HFF-Myc (cell line): ENCODE measurements around the gene SF3B6.

Experiments
- DNase-seq: peaks from one replicate; pipeline ENCODE4 v3.0.0-alpha.2; 2011; ENCODE audit warnings: low read depth; ENCODE audit errors: extremely low read depth
- H3K4me3 ChIP-seq: replicated peaks from 2 replicates; pipeline ENCODE4 v1.5.1; 2011; ENCODE audit warnings: low read depth, mild to moderate bottlenecking, control low read depth, low read length
- TF ChIP-seq, protein P1 (sequence below): IDR thresholded peaks from 2 replicates; pipeline ENCODE4 v1.5.1; 2012; ENCODE audit warnings: mild to moderate bottlenecking, low read depth, low read length, control low read depth; ENCODE audit errors: missing control alignments

The SF3B6 gene

GRCh38 chr2:24018241-24018640, 57.9 kb downstream of the SF3B6 start:
- TF ChIP-seq, protein P1, sequence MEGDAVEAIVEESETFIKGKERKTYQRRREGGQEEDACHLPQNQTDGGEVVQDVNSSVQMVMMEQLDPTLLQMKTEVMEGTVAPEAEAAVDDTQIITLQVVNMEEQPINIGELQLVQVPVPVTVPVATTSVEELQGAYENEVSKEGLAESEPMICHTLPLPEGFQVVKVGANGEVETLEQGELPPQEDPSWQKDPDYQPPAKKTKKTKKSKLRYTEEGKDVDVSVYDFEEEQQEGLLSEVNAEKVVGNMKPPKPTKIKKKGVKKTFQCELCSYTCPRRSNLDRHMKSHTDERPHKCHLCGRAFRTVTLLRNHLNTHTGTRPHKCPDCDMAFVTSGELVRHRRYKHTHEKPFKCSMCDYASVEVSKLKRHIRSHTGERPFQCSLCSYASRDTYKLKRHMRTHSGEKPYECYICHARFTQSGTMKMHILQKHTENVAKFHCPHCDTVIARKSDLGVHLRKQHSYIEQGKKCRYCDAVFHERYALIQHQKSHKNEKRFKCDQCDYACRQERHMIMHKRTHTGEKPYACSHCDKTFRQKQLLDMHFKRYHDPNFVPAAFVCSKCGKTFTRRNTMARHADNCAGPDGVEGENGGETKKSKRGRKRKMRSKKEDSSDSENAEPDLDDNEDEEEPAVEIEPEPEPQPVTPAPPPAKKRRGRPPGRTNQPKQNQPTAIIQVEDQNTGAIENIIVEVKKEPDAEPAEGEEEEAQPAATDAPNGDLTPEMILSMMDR, result no peak
- H3K4me3 ChIP-seq, result no peak overlapping the region
- no peak for DNase-seq

DNA sequence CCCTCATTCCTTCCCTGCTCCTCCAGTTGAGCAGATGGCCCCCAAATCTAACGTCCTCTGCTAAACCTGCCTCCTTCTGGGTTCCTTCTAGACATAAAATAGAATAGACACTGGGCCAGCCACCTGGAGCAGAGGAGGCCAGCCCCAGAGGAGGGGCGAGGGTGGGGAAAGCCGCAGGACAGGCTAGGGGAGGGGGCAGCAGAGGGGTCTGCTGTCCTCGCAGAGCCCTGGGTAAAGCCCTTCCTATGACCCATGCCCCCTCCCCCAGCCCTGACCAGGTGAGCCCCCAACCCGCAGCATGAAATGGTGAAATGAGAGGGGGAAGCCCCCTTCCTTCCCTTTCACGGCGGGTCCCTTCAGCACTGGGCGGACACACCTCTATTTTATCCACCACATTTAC, 58.4 kb downstream of the SF3B6 start:
- DNase-seq, result no peak
- no peak overlapping the region for H3K4me3 ChIP-seq
- TF ChIP-seq, protein P1, result no peak
